NCI-H1105 treated with DMSO at 0.1 percent for 48 hours (cell line): ENCODE data around the gene RBM26.
"Not testable (repeated sequence)": the region's sequence is repeated elsewhere in the genome, so short reads cannot be mapped to it uniquely, and the experiment has no call there.

ENCODE experiments used
- DNase-seq: peaks from one replicate; lab custom pipeline; 2025; lab: John Stamatoyannopoulos, UW

Gene RBM26

GRCh38 chr13:79384022-79384610 lies 21.9 kb downstream of the RBM26 start:
- DNase-seq, result no peak

GRCh38 chr13:79382545-79383275 lies 23.3 kb downstream of the RBM26 start:
- DNase-seq, result no peak

- no peak for DNase-seq
Measured at GRCh38 chr13:79380997-79381396, 25.1 kb downstream of the RBM26 start.

GRCh38 chr13:79379274-79379673 lies 26.8 kb downstream of the RBM26 start:
- DNase-seq, result no peak

- DNase-seq, result no peak
Measured at GRCh38 chr13:79376843-79377242, 29.2 kb downstream of the RBM26 start.

GRCh38 chr13:79374578-79374977 lies 31.5 kb downstream of the RBM26 start:
- DNase-seq, result no peak

GRCh38 chr13:79373916-79374315 lies 32.1 kb downstream of the RBM26 start:
- no peak for DNase-seq

- no peak for DNase-seq
Measured at GRCh38 chr13:79369226-79369625, 36.8 kb downstream of the RBM26 start.

GRCh38 chr13:79365981-79366380 lies 40.1 kb downstream of the RBM26 start:
- DNase-seq, result no peak

- no peak for DNase-seq
Measured at GRCh38 chr13:79361299-79361698, 44.8 kb downstream of the RBM26 start.

GRCh38 chr13:79360095-79360494 lies 46.0 kb downstream of the RBM26 start:
- DNase-seq, result no peak

- no peak for DNase-seq
Measured at GRCh38 chr13:79359064-79359463, 47.0 kb downstream of the RBM26 start.

GRCh38 chr13:79354285-79354684 lies 51.8 kb downstream of the RBM26 start:
- DNase-seq, result no peak

GRCh38 chr13:79353693-79354092 lies 52.4 kb downstream of the RBM26 start:
- DNase-seq, result no peak

GRCh38 chr13:79352107-79352506 lies 53.9 kb downstream of the RBM26 start:
- DNase-seq, result no peak

- DNase-seq, result not testable (repeated sequence)
Measured at GRCh38 chr13:79349608-79350007, 56.4 kb downstream of the RBM26 start.

- no peak for DNase-seq
Measured at GRCh38 chr13:79349011-79349410, 57.0 kb downstream of the RBM26 start.

- no peak for DNase-seq
Measured at GRCh38 chr13:79346300-79346914, 59.6 kb downstream of the RBM26 start.

GRCh38 chr13:79341202-79341601 lies 64.9 kb downstream of the RBM26 start:
- no peak for DNase-seq

- DNase-seq, result no peak
Measured at GRCh38 chr13:79340490-79340889, 65.6 kb downstream of the RBM26 start.

GRCh38 chr13:79338343-79338742 lies 67.7 kb downstream of the RBM26 start:
- no peak for DNase-seq

GRCh38 chr13:79336966-79337365 lies 69.1 kb downstream of the RBM26 start:
- no peak for DNase-seq

GRCh38 chr13:79328510-79328909 lies 77.5 kb downstream of the RBM26 start:
- DNase-seq, result no peak
